Prostate gland (tissue), 2 donors: ENCODE results near the gene GABARAP.

ENCODE experiments used
- CTCF ChIP-seq, 4 experiments: fragments of 200-600 bp in 2 of 4; fragments of 450-650 bp in 2 of 4; sonication (generic) in 2 of 4; IDR thresholded peaks; 1 replicate in 3 of 4; 2 replicates in 1 of 4; pipeline ENCODE4 v1.5.1; 2016 to 2019; ENCODE audit warnings: antibody characterized with exemption in 4 of 4, mild to moderate bottlenecking in 2 of 4, moderate library complexity in 2 of 4
- POLR2A ChIP-seq: fragments of 450-650 bp; IDR thresholded peaks from one replicate; pipeline ENCODE4 v1.6.1; 2016; ENCODE audit warnings: antibody characterized with exemption, mild to moderate bottlenecking
- POLR2AphosphoS5 ChIP-seq: sonication (generic); formaldehyde crosslinking; IDR thresholded peaks from one replicate; pipeline ENCODE4 v1.6.1; 2017; ENCODE audit warnings: antibody characterized with exemption

GRCh38 chr17:7205561-7205960, 36.7 kb downstream of the GABARAP start:
- no peak for TF ChIP-seq CTCF (IDR thresholded peaks at IDR 0.05)
- TF ChIP-seq POLR2AphosphoS5: no peak
- TF ChIP-seq POLR2A: no peak
